Embryonic facial prominence (tissue), 1 donor: ENCODE data around the gene SGIP1.

Source experiments
- DNase-seq: peaks from one replicate; pipeline ENCODE4 v3.0.0-alpha.2; 2016; ENCODE audit errors: extremely low spot score

SGIP1 gene

GRCh38 chr1:66521721-66522365 is 12.1 kb upstream of the SGIP1 start:
- no peak for DNase-seq

GRCh38 chr1:66523562-66523961 is 10.4 kb upstream of the SGIP1 start:
- DNase-seq: no peak

GRCh38 chr1:66525086-66525485 is 8.9 kb upstream of the SGIP1 start:
- no peak for DNase-seq

- DNase-seq: no peak
Measured at GRCh38 chr1:66526036-66526435, 7.9 kb upstream of the SGIP1 start.

GRCh38 chr1:66526991-66527390 is 7.0 kb upstream of the SGIP1 start:
- DNase-seq: no peak

- no peak for DNase-seq
Measured at GRCh38 chr1:66527686-66528085, 6.3 kb upstream of the SGIP1 start.

GRCh38 chr1:66528580-66528979 is 5.4 kb upstream of the SGIP1 start:
- no peak for DNase-seq

- DNase-seq: no peak
Measured at GRCh38 chr1:66532214-66532613, 1.7 kb upstream of the SGIP1 start.

GRCh38 chr1:66532798-66533783 is 862 bp upstream of the SGIP1 start:
- DNase-seq: peak; percentile 52

GRCh38 chr1:66535061-66535460 is 1.1 kb downstream of the SGIP1 start:
- no peak for DNase-seq

- DNase-seq: no peak
Measured at GRCh38 chr1:66535853-66536252, 1.9 kb downstream of the SGIP1 start.

GRCh38 chr1:66537718-66538117 is 3.8 kb downstream of the SGIP1 start:
- no peak for DNase-seq

- DNase-seq: no peak
Measured at GRCh38 chr1:66539491-66539890, 5.5 kb downstream of the SGIP1 start.

GRCh38 chr1:66540434-66541032 is 6.6 kb downstream of the SGIP1 start:
- DNase-seq: no peak

GRCh38 chr1:66542314-66542713 is 8.4 kb downstream of the SGIP1 start:
- DNase-seq: no peak

GRCh38 chr1:66542811-66543767 is 9.1 kb downstream of the SGIP1 start:
- no peak for DNase-seq

- no peak for DNase-seq
Measured at GRCh38 chr1:66546047-66546810, 12.3 kb downstream of the SGIP1 start.

- no peak for DNase-seq
Measured at GRCh38 chr1:66549017-66549416, 15.1 kb downstream of the SGIP1 start.

GRCh38 chr1:66550243-66550642 is 16.3 kb downstream of the SGIP1 start:
- no peak for DNase-seq

- no peak for DNase-seq
Measured at GRCh38 chr1:66552287-66552686, 18.3 kb downstream of the SGIP1 start.

- DNase-seq: no peak
Measured at GRCh38 chr1:66552829-66553228, 18.9 kb downstream of the SGIP1 start.
